Naive thymus-derived CD4-positive, alpha-beta T cell (primary cell): ENCODE results near the gene TMEM209. TPM values are rescaled to one million over a fixed set of nuclear protein-coding genes. Genes with fewer than 3 reads are reported as not detected.
"Not testable (repeated sequence)": the region's sequence is repeated elsewhere in the genome, so short reads cannot be mapped to it uniquely, and the experiment has no call there.

Experiments
- ATAC-seq: fragments of 150-1000 bp; cut with Tn5 transposase; 2 replicates; pipeline ENCODE4 v1.10.0; 2021; ENCODE audit warnings: mild to moderate bottlenecking, moderate library complexity
- CTCF ChIA-PET: fragments of 350-600 bp; sonication (Branson Sonifier 250); formaldehyde crosslinking; loops from one replicate; lab custom pipeline; 2021; ENCODE audit warnings: antibody characterized with exemption; lab: Charles Lee
- POLR2A ChIA-PET: fragments of 350-600 bp; sonication (Branson Sonifier 250); formaldehyde crosslinking; loops from one replicate; lab custom pipeline; 2021; ENCODE audit warnings: antibody characterized with exemption, inconsistent platforms; lab: Charles Lee
- DNase-seq, 9 donors: peaks; one replicate each; pipeline versions ENCODE4 v3.0.0 to v3.0.0-alpha.2; 2020 to 2022; ENCODE audit warnings: mixed read lengths in 1 of 9
- H3K27ac ChIP-seq: one replicate; pipeline ENCODE4 v1.7.0; 2013; ENCODE audit warnings: mild to moderate bottlenecking, low read depth, low read length, moderate library complexity
- H3K27me3 ChIP-seq, 2 donors: one replicate each; pipeline ENCODE4 v1.7.0; 2013; ENCODE audit warnings: low read length in 2 of 2, mild to moderate bottlenecking in 2 of 2, moderate library complexity in 2 of 2; ENCODE audit not compliant: control insufficient read depth in 2 of 2, insufficient read depth in 2 of 2
- H3K36me3 ChIP-seq, 3 experiments: 1 replicate in 2 of 3; 2 replicates in 1 of 3; pipeline ENCODE4 v1.7.0; 2013; ENCODE audit warnings: low read length in 3 of 3, mild to moderate bottlenecking in 3 of 3, moderate library complexity in 1 of 3; ENCODE audit not compliant: insufficient read depth in 3 of 3, control insufficient read depth in 2 of 3
- H3K4me1 ChIP-seq, 2 donors: one replicate each; pipeline ENCODE4 v1.7.0; 2013; ENCODE audit warnings: low read length in 2 of 2, mild to moderate bottlenecking in 2 of 2, moderate library complexity in 1 of 2; ENCODE audit not compliant: control insufficient read depth in 2 of 2, insufficient read depth in 2 of 2
- H3K4me3 ChIP-seq: 2 replicates; pipeline ENCODE4 v1.7.0; 2013; ENCODE audit warnings: mild to moderate bottlenecking, low read length
- H3K9me3 ChIP-seq, 3 experiments: 1 replicate in 2 of 3; 2 replicates in 1 of 3; pipeline ENCODE4 v1.7.0; 2013; ENCODE audit warnings: low read length in 3 of 3; ENCODE audit not compliant: control insufficient read depth in 2 of 3
- H3K27ac Mint-ChIP-seq, 9 donors: one replicate each; pipeline ENCODE4 v1.8.0; 2020 to 2022; ENCODE audit warnings: mixed read lengths in 9 of 9, mild to moderate bottlenecking in 8 of 9, moderate library complexity in 5 of 9, inconsistent platforms in 2 of 9
- H3K27me3 Mint-ChIP-seq, 5 donors: one replicate each; pipeline ENCODE4 v1.8.0; 2021 to 2022; ENCODE audit warnings: mixed read lengths in 5 of 5, mild to moderate bottlenecking in 1 of 5
- H3K36me3 Mint-ChIP-seq, 5 donors: one replicate each; pipeline ENCODE4 v1.8.0; 2020 to 2022; ENCODE audit warnings: mixed read lengths in 5 of 5, mild to moderate bottlenecking in 3 of 5, inconsistent platforms in 1 of 5
- H3K4me1 Mint-ChIP-seq, 7 donors: one replicate each; pipeline ENCODE4 v1.8.0; 2020 to 2022; ENCODE audit warnings: mixed read lengths in 7 of 7, mild to moderate bottlenecking in 3 of 7, inconsistent platforms in 1 of 7
- H3K4me3 Mint-ChIP-seq, 10 donors: one replicate each; pipeline ENCODE4 v1.8.0; 2020 to 2022; ENCODE audit warnings: mild to moderate bottlenecking in 10 of 10, mixed read lengths in 10 of 10, moderate library complexity in 6 of 10, inconsistent platforms in 2 of 10
- H3K9me3 Mint-ChIP-seq, 11 donors: one replicate each; pipeline ENCODE4 v1.8.0; 2020 to 2022; ENCODE audit warnings: mixed read lengths in 11 of 11, mild to moderate bottlenecking in 4 of 11, inconsistent platforms in 1 of 11, moderate library complexity in 1 of 11
- intact Hi-C, 2 donors: fragments of 100-400 bp; cut with micrococcal nuclease; formaldehyde crosslinking; loops; one replicate each; pipeline ENCODE4 v1.15.1; 2023
- polyA plus RNA-seq, 2 donors: library from polyadenylated mRNA; unstranded; fragments of 300-500 nt; fragmentation: Illumina TruSeq; gene quantifications; one replicate each; pipeline ENCODE4 v1.2.3, GENCODE V29; 2021
- total RNA-seq, 6 experiments: library from RNA in 5 of 6; stranded (reverse) in 5 of 6; gene quantifications; 1 replicate in 5 of 6; 2 replicates in 1 of 6; pipeline ENCODE4 v1.2.3 and lab custom pipeline; 2021 to 2026

Gene TMEM209
- total and polyA plus RNA-seq, 7 experiments from 2014 or later: 18.8 to 53.9 (median 35.6) TPM

- CTCF ChIA-PET: no interaction called here
- H3K9me3 Mint-ChIP-seq: peaks cover 0 to 3% (median 2%) of the 10 kb centered on the region in 11 donors
- intact Hi-C loops: no loop called here
- no peak overlapping the region for H3K27ac ChIP-seq
- no peak for DNase-seq
- H3K4me3 Mint-ChIP-seq: no peak overlapping the region
- peaks cover 2 to 17% (median 3%) of the 10 kb centered on the region in 5 donors for H3K27me3 Mint-ChIP-seq
- ATAC-seq: no peak
- H3K36me3 Mint-ChIP-seq: no peaks in the 10 kb centered on the region
- H3K4me1 ChIP-seq: peaks cover 0 to 6% of the 10 kb centered on the region in 2 donors
- POLR2A ChIA-PET: no interaction called here
- H3K9me3 ChIP-seq: no peaks in the 10 kb centered on the region
- H3K36me3 ChIP-seq: no peaks in the 10 kb centered on the region
- no peak overlapping the region for H3K4me3 ChIP-seq
- peaks cover 0 to 4% (median 0%) of the 10 kb centered on the region in 7 donors for H3K4me1 Mint-ChIP-seq
- no peaks in the 10 kb centered on the region for H3K27me3 ChIP-seq
- H3K27ac Mint-ChIP-seq: peak overlapping the region in 2 of 9 donors; percentile 48 to 65
Observed at GRCh38 chr7:130150587-130150986, 54.6 kb downstream of the TMEM209 start.

DNA sequence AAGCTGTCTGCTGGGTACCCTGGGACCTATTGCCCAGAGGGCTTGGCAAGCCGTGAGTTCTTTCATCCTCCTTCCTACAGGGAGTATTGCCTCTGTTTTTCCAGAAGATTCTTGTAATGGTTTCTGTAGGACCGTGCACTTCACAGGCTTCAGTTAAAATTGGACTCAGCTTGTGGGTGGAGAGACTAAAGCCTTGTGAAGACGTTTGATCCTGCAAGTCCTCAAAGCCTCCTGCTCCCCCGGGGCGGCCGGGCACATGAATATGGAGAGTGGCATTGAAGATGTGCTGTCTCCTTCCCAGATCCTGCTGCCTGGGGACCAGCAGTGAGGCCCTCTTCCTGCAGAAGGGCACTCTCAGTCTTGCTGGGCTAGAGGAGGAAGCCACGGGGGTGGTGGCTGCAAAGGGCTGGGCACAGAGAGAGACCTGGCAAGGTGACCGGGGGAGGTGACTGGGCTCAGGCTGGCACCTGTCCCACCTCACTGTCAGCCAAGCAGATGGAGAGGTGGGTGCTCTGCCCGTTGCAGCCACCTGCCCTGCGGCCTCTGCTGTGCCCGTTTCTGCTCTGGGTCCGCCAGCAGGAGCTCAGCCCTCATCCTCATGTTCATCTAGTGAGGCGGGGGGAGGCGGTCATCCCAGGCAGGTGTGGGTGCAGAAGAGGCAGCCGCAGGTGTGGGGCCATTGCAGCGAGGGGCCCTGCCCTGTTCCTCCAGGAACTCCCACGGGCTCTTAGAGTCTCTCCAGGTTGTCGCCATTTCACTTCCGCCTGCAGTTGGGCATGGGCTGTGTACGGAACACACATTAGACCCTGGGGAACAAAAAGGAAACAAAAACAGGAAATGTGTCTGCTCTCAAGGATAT, 55.7 kb downstream of the TMEM209 start:
- Histone ChIP-seq H3K27ac (no peak overlapping the region), H3K4me1 (peaks cover 0 to 6% of the 10 kb centered on the region in 2 donors), H3K4me3 (no peak overlapping the region), H3K36me3 (no peaks in the 10 kb centered on the region), H3K9me3 (no peaks in the 10 kb centered on the region), H3K27me3 (no peaks in the 10 kb centered on the region)
- intact Hi-C loops: no loop called here
- DNase-seq (no peak), ATAC-seq (no peak)
- ChIA-PET CTCF (no interaction called here), POLR2A (no interaction called here)
- peaks cover 0 to 21% (median 0%) of the 10 kb centered on the region in 5 donors for H3K27me3 Mint-ChIP-seq
- H3K36me3 Mint-ChIP-seq: no peaks in the 10 kb centered on the region
- H3K27ac Mint-ChIP-seq: no peak overlapping the region
- H3K4me1 Mint-ChIP-seq: peaks cover 0 to 4% (median 0%) of the 10 kb centered on the region in 7 donors
- no peak overlapping the region for H3K4me3 Mint-ChIP-seq
- no peaks in the 10 kb centered on the region for H3K9me3 Mint-ChIP-seq

GRCh38 chr7:130148561-130148960, 56.6 kb downstream of the TMEM209 start:
- Mint-ChIP-seq H3K4me1 (peaks cover 0 to 4% (median 0%) of the 10 kb centered on the region in 7 donors), H3K4me3 (no peak overlapping the region), H3K36me3 (no peaks in the 10 kb centered on the region), H3K27me3 (peaks cover 0 to 24% (median 0%) of the 10 kb centered on the region in 5 donors), H3K27ac (no peak overlapping the region), H3K9me3 (no peaks in the 10 kb centered on the region)
- intact Hi-C loops: no loop called here
- POLR2A ChIA-PET: no interaction called here
- Histone ChIP-seq H3K36me3 (no peaks in the 10 kb centered on the region), H3K9me3 (no peaks in the 10 kb centered on the region), H3K27ac (no peak overlapping the region), H3K27me3 (no peaks in the 10 kb centered on the region), H3K4me3 (no peak overlapping the region), H3K4me1 (peaks cover 0 to 6% of the 10 kb centered on the region in 2 donors)
- CTCF ChIA-PET: no interaction called here
- ATAC-seq (no peak), DNase-seq (no peak)

DNA sequence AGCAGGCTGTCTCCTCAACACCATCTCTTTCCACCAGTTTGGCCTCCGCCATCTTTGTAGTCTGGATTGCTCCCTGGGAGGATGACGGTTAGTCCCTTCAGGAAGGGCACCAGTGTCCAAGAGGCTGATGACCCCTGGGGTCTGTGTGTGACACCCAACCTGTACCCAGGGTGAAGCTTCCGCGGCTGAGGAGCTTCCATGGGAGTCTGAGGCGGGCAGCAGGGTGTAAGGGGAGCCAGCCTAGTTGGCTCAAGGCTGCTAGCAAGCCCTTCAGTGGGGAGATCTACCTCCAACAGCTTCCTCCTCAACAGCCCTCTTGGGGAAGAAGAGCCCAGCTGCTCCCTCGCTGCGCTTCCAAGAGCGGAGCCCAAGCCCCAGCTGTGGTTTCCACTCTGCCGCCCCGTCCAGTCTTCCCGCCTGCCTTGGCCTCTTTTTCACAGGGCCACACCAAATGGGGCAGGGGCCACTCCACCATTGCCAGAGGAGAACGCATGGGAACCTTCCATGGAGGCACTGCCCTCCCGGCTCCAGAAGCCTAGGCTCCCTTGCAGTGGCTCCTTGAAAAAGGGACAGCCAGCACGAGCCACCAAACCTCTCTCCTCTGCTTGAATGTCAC, 57.4 kb downstream of the TMEM209 start:
- no peak for DNase-seq
- peaks cover 0 to 26% (median 0%) of the 10 kb centered on the region in 5 donors for H3K27me3 Mint-ChIP-seq
- no peak overlapping the region for H3K4me3 Mint-ChIP-seq
- CTCF ChIA-PET: no interaction called here
- no peak overlapping the region for H3K4me3 ChIP-seq
- no peak overlapping the region for H3K27ac ChIP-seq
- ATAC-seq: no peak
- H3K27ac Mint-ChIP-seq: no peak overlapping the region
- no peaks in the 10 kb centered on the region for H3K9me3 ChIP-seq
- H3K9me3 Mint-ChIP-seq: no peaks in the 10 kb centered on the region
- intact Hi-C loops: no loop called here
- H3K4me1 ChIP-seq: peaks cover 0 to 5% of the 10 kb centered on the region in 2 donors
- H3K36me3 ChIP-seq: no peaks in the 10 kb centered on the region
- no peaks in the 10 kb centered on the region for H3K27me3 ChIP-seq
- POLR2A ChIA-PET: no interaction called here
- H3K4me1 Mint-ChIP-seq: peaks cover 0 to 8% (median 0%) of the 10 kb centered on the region in 7 donors
- H3K36me3 Mint-ChIP-seq: no peaks in the 10 kb centered on the region

DNA sequence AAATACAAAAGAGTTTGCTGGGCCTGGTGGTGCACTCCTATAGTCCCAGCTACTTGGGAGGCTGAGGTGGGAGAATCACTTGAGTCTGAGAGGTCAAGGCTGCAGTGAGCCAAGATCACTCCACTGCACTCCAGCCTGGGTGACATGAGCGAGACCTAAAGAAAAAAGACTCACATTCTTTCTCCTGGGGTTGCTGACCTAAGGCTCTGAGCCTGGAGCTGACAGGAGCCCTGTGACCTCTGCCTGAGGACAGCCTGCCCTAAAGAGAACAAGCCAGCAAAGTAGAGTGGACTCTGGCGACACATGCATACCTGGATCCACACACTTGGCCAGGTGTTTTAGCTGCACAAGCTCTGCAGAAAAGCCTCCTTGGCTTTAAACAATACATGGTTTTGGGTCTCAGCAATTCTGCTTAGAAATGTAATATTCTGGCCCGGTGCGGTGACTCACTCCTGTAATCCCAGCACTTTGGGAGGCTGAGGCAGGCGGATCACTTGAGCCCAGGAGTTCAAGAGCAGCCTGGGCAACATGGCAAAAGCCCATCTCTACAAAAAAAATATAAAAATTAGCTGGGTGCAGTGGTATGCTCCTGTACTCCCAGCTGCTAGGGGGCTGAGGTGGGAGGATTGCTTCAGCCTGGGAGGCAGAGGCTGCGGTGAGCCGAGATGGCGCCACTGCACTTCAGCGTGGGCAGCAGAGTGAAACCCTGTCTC, 58.4 kb downstream of the TMEM209 start:
- Mint-ChIP-seq H3K4me1 (peaks cover 0 to 14% (median 5%) of the 10 kb centered on the region in 7 donors), H3K27me3 (peaks cover 0 to 31% (median 0%) of the 10 kb centered on the region in 5 donors), H3K27ac (no peak overlapping the region), H3K4me3 (no peak overlapping the region), H3K36me3 (no peaks in the 10 kb centered on the region), H3K9me3 (no peaks in the 10 kb centered on the region)
- H3K27ac ChIP-seq: no peak overlapping the region
- H3K4me1 ChIP-seq: peaks cover 0 to 4% of the 10 kb centered on the region in 2 donors
- ChIA-PET CTCF (no interaction called here), POLR2A (interaction anchor here (0.6 kb wide), 1 partner anchor 11 kb away, joined by 4 read pairs; no protein-coding TSS in a partner anchor)
- H3K27me3 ChIP-seq: no peaks in the 10 kb centered on the region
- DNase-seq (no peak), ATAC-seq (no peak)
- intact Hi-C loops: no loop called here
- no peak overlapping the region for H3K4me3 ChIP-seq
- no peaks in the 10 kb centered on the region for H3K9me3 ChIP-seq
- H3K36me3 ChIP-seq: no peaks in the 10 kb centered on the region

GRCh38 chr7:130146142-130146541, 59.1 kb downstream of the TMEM209 start:
- H3K9me3 ChIP-seq, H3K27me3 ChIP-seq, intact Hi-C loops, H3K36me3 Mint-ChIP-seq, H3K27ac Mint-ChIP-seq, ATAC-seq, DNase-seq, H3K4me1 ChIP-seq, POLR2A ChIA-PET, H3K9me3 Mint-ChIP-seq, H3K4me3 ChIP-seq, H3K4me3 Mint-ChIP-seq, H3K27ac ChIP-seq, H3K36me3 ChIP-seq, CTCF ChIA-PET: not testable (repeated sequence)
- H3K27me3 Mint-ChIP-seq: peaks cover 0 to 35% (median 0%) of the 10 kb centered on the region in 5 donors
- H3K4me1 Mint-ChIP-seq: peaks cover 0 to 18% (median 9%) of the 10 kb centered on the region in 7 donors
